HG02610 (cell line): Measurements from ENCODE around the gene NAP1L1.
"Not testable (repeated sequence)": the region's sequence is repeated elsewhere in the genome, so short reads cannot be mapped to it uniquely, and the experiment has no call there.

Experiments
- ATAC-seq: cut with Tn5 transposase; IDR thresholded peaks from one replicate; pipeline ENCODE4 v1.9.1; 2021; ENCODE audit warnings: mild to moderate bottlenecking, moderate library complexity; ENCODE audit not compliant: unreplicated experiment

Gene NAP1L1

DNA sequence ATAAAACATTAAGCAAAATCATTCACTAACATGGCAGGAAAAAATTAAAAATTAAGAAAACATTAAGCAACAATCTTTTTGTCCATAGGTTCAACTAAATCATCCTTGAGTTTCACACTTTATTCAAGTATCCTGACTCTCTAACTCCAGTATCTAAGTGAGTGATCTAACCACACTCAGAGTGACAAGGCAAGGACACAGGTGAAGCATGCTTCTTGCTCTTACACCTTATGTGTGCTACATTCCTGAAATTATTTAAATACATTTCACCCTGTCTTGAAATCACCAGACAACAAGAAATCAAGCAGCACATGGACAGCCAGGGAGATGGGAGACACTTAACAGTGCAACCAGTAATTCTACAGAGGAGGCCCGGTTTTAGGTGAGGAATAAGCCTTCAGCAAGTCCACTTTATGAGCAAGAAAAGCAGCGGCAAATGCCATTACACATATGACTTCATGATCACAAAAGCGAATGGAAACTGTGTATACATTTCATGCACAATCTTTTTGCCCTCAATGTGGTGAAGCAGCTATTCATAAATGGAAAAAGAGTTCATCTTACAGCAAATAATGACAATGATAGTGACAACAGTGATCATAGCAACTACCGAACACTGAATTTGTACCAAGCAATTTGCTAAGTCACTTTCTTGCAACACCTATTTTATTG, 90.3 kb downstream of the NAP1L1 start:
- no peak for ATAC-seq

DNA sequence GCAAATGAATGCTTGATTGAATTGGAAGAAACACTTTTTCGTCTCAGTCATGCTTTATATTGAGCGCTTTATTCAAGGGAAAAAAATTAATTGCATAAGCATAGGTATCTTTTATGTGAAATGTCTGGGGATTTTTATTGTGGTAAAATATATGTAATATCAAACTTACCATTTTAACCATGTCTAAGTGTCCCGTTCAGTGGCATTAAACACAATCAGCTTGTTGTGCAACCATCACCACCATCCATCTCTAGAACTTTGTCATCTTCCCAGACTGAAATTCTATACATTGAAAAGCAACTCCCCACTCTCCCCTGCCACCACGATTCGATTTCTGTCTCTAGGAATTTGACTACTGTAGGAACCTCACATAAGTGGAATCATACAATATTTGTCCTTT, 92.7 kb downstream of the NAP1L1 start:
- ATAC-seq: no peak

DNA sequence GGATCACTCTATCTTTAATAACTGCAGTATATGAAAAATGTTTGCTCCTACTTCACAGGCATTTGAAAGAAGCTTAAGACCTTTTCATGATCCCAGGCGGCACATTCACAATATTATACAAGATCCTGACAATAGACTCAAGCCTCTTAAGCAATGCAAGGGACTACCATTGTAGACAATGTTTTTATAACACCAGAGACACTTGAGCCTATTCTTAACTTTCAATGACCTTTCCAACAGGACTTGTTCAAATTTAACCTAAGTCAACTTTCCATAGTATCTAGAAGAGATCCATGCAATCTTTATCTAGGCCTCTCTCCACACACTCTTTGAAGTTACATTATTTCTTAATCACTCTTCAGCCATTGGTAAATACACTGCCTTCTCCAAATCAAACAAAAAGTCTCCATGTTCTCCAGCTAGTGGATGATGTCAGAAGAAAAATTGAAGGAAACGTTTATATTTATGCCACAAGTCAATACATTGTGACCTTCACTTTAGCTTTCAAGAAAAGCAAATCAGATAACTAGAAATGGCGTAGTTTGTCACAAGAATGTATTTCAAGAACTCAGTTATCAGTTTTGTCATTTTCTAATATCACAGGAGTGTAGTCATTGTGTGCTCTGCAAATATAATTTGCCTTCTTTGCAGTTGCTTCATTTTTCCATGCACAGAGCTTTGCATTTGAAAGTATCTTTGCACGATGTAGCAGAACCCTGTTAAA, 94.1 kb downstream of the NAP1L1 start:
- no peak for ATAC-seq

DNA sequence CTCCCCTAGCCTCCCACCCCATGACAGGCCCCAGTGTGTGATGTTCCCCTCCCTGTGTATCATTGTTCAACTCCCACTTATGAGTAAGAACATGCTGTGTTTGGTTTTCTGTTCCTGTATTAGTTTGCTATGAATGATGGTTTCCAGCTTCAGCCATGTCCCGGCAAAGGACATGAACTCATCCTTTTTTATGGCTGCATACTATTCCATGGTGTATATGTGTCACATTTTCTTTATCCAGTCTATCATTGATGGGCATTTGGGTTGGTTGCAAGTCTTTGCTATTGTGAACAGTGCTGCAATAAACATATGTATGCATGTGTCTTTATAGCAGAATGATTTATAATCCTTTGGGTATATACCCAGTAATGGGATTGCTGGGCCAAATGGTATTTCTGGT, 96.8 kb downstream of the NAP1L1 start:
- not testable (repeated sequence) for ATAC-seq
